ENCODE data around the gene REPS1.
A peak's percentile ranks its signal among the peaks of the same experiment; 100 is the strongest.
"Not testable (repeated sequence)": the region's sequence is repeated elsewhere in the genome, so short reads cannot be mapped to it uniquely, and the experiment has no call there.

The REPS1 gene

DNA sequence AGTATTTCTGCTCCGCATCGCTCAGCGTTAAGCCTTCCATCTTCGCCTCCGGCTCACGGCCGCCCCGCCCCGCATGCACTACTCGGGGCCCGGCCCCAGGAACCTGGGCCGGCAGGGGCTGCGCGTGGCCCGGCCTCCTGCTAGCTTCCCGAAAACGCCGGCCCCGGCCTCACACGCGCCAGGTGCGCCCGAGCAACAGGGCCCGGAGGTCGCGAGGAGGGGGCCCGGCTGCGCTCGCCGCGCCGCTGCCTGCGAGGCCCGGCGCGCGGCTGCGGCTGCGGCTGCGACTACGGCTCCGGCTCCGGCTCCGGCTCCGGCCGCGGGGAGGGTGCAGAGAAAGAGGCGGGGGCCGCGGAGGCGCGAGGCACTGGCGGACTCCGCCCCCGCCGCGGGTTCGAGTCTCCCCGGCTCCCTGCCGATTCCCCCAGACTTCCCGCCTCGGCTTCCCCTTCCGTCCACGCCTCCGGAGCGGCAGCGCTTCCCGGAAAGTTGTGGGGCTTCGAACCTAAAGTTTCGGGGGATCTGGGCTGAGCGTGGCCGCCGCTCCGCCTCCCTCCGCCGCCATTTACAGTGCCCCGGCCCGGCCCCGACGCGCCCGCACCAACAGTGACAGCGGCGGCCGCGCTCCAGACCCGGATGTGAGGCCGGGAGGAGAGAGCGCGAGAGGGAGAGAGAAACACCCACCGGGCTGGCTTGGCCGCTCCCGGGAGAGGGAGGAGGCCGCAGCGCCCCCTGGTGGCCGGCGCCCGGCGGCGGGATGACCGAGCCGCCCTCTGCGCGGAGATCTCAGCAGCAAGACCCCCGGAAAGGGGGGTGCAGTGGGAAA, at the start of gene REPS1:
Gene REPS1 (minus strand): TSS at position 611 of the 826 bp plus-strand sequence. CDS start 571 bp downstream, at position 40.
- DNase-seq (ENCODE audit: low spot score) = peak; percentile 84

GRCh38 chr6:139037490-139037889, 49.4 kb upstream of the REPS1 start:
- no peak for DNase-seq (ENCODE audit: low spot score)

DNA sequence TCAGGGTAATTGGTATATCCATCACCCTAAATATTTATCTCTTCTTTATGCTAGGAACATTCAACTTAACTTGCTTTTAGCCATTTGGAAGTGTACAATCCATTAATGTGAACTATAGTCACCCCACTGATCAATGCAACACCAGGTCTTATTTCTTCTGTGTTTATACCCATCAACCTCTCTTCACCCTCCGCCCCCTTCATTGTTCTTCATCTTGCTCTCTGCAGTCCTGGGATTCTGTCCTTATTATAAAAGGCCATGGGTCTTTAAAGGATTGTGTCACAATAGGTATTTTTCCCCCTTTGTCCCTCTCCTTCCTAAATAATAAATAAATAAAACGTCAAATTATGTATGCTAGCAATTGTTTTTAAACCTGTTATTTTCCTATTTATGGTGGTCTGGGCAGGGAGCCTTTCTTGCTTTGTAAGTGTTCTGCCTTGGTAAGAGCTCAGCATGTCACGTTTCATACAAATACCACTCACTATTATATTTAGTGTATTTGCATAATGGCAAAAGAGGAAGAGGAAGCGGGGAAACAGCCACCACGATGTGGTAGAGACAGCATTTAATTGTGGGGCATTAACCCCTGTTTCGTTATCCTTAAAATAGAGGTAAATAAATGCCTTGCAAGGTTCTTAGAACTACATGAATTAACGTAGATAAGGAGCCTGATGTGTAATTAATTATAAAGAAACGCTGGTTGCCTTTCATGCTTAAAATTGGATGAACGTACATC, 42.3 kb upstream of the REPS1 start:
- DNase-seq (ENCODE audit: low spot score) = no peak

- no peak for DNase-seq (ENCODE audit: low spot score)
Measured at GRCh38 chr6:139029470-139030227, 41.6 kb upstream of the REPS1 start.

- peak; percentile 22 for DNase-seq (ENCODE audit: low spot score)
Measured at GRCh38 chr6:139028658-139029469, 40.8 kb upstream of the REPS1 start, which contains the start of gene ABRACL. ABRACL (plus strand) TSS chr6:139028745; CDS start chr6:139034161, 5,416 bp downstream.

- DNase-seq (ENCODE audit: low spot score) = no peak
Measured at GRCh38 chr6:139028215-139028657, 40.2 kb upstream of the REPS1 start.

DNA sequence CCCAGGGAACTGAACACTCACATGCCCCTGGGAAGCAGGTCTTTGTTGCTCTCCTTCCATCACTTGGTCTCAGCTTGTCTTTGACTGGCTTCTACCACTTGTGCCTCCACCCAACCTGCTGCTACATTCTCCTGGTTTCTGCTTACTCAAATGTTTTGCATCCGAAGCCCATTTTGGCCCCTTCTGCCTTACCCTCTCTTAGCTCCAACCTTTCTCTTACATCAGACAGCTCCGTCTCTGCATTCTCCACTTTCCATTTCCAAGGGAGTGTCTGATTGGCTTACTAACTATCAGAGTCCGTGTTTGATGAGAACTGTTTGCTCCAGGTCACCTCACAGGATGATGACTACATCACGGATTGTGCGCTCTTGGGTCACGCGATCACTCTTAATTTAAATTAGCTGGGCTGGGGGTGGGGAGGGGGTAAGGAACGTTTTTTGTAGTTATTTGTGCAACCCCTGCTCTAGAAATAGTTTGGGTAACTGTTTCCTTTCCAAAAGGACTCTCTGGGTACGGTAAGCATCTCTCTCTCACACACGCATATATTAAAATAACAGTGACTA, 39.6 kb upstream of the REPS1 start:
- no peak for DNase-seq (ENCODE audit: low spot score)

DNA sequence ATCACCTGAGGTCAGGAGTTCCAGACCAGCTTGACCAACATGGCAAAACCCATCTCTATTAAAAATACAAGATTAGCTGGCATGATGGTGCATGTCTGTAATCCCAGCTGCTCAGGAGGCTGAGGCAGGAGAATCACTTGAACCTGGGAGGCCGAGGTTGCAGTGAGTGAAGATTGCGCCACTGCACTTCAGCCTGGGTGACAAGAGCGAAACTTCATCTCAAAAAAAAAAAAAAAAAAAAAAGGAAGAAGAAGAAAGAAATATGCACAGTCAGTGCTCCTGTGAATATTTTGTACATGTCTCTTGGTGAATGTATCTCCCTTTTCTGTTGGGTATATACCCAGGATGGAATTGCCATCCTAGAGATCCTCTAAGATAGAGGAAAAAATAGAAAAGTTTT, 37.4 kb upstream of the REPS1 start:
- DNase-seq (ENCODE audit: low spot score) = not testable (repeated sequence)

GRCh38 chr6:139020689-139021088, 32.6 kb upstream of the REPS1 start:
- no peak for DNase-seq (ENCODE audit: low spot score)

DNA sequence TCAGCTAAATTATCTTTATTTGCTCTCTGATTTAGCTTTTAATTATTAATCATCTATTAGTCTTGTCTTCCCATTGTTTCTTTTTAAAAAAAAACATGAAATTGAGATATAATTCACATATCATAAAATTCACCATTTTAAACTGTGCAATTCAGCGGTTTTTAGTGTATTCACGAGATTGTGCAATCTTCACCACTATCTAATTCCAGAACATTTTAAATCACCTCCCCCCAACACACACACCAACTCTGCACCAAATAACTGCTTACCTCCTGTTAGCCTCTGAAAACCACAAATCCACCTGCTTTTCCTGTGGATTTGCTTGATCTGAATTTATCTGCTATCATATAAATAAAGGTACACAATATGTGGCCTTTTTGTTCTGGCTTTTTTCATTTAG, 31.7 kb upstream of the REPS1 start:
- no peak for DNase-seq (ENCODE audit: low spot score)

DNA sequence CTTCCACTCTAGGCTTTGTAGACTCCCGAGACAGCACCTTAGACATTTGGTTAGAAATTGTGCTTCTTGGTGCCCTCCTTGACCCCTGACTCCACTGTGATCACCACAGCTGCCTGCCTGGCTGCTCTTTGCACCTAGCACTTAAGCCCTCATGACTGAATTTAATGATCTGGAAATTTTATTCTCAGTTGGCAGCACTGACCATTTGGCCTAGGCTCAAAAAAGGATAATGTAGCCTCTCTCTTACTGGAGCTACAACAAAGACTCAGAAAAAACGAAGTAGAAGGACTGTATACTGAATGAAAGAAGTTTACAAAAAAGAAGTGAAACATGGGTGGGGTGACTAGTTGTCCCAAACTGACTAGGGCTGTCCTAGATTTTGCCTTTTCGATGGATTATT, 29.2 kb upstream of the REPS1 start:
- no peak for DNase-seq (ENCODE audit: low spot score)

GRCh38 chr6:139016337-139017213, 28.5 kb upstream of the REPS1 start:
- DNase-seq (ENCODE audit: low spot score) = no peak

DNA sequence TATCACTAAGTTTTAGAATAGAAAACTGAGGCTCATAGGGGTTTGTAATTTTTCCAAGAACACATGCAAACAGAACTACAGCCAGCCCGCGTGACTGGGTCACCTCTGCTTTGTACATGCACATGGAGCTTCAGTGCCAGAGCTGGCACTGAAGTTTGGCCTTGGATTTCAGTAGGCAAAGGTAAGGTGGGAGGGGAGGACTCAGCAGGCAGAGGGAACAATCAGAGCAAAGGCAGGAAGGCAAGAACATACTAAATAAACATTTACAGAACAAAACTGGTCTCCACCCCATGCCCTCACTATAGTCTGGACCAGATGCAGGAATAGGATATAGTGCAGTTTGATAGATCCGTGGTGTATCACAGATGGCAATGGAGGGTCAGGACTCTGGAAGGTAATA, 26.9 kb upstream of the REPS1 start:
- no peak for DNase-seq (ENCODE audit: low spot score)

- no peak for DNase-seq (ENCODE audit: low spot score)
Measured at GRCh38 chr6:139013185-139013800, 25.2 kb upstream of the REPS1 start.

- no peak for DNase-seq (ENCODE audit: low spot score)
Measured at GRCh38 chr6:139011980-139012379, 23.9 kb upstream of the REPS1 start.

- DNase-seq (ENCODE audit: low spot score) = no peak
Measured at GRCh38 chr6:139010674-139011073, 22.6 kb upstream of the REPS1 start.

DNA sequence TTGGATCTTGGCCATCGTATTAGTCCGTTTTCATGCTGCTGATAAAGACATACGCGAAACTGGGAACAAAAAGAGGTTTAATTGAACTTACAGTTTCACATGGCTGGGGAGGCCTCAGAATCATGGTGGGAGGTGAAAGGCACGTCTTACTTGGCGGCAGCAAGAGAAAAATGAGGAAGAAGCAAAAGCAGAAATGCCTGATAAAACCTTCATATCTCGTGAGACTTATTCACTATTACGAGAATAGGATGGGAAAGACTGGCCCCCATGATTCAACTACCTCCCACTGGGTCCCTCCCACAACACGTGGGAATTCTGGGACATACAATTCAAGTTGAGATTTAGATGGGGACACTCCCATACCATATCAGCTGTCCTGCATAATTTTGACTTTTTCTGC, 20.1 kb upstream of the REPS1 start:
- no peak for DNase-seq (ENCODE audit: low spot score)

DNA sequence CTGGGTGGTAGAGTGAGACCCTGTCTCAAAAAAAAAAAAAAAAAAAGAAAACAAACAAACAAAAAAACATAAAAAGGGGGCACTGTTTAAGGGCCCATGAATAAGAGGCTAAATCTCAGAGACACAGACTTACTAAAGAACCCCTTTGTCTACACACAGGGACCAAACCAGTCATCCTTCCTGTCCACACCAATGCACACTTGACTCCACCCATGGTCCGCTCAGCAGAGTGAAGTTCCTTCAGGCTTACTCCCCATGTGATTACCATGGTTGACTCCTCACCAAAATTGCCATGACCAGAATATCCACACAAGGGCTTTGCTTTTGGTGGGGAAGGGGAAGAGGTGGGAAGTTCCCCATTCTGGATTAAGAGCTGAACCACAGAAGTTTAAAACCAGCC, 19.4 kb upstream of the REPS1 start:
- no peak for DNase-seq (ENCODE audit: low spot score)

DNA sequence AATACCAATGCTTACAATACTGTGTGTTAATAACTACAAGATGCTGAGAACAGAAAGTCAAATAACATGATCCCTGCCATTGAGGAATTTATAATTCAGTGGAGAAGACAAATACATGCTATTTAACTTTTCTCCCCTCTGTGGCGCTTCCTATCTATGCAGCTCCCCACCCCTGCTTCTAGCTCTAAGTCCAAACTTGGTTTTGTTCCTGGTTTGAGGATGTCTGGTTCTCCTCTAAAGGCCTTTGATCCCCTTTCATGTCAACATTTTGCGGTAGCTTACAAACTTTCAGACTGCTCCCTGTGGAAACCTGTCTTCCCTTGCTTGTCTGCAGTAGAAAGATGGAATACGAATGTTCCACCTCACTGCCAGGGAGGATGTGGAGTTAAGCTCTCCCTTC, 18.4 kb upstream of the REPS1 start:
- no peak for DNase-seq (ENCODE audit: low spot score)

- no peak for DNase-seq (ENCODE audit: low spot score)
Measured at GRCh38 chr6:139003751-139004150, 15.7 kb upstream of the REPS1 start.

Data from globus pallidus (tissue), 1 donor.